GM19372 (cell line): ENCODE measurements around the gene AJAP1.

ENCODE experiments used
- ATAC-seq: cut with Tn5 transposase; IDR thresholded peaks from one replicate; pipeline ENCODE4 v1.9.1; 2021; ENCODE audit warnings: mild to moderate bottlenecking, low read depth, moderate library complexity; ENCODE audit not compliant: unreplicated experiment

AJAP1 gene

GRCh38 chr1:4726620-4727341 is 72.4 kb downstream of the AJAP1 start:
- no peak for ATAC-seq

GRCh38 chr1:4728319-4729089 is 74.1 kb downstream of the AJAP1 start:
- no peak for ATAC-seq

GRCh38 chr1:4729090-4729471 is 74.7 kb downstream of the AJAP1 start:
- ATAC-seq: no peak

- ATAC-seq: no peak
These were observed 75.7 kb downstream of the AJAP1 start for GRCh38 chr1:4730078-4730477.

GRCh38 chr1:4733446-4734177 is 79.2 kb downstream of the AJAP1 start:
- no peak for ATAC-seq

GRCh38 chr1:4734219-4734618 is 79.8 kb downstream of the AJAP1 start:
- ATAC-seq: no peak

- no peak for ATAC-seq
These were observed 80.4 kb downstream of the AJAP1 start for GRCh38 chr1:4734791-4735190.

GRCh38 chr1:4736254-4736653 is 81.8 kb downstream of the AJAP1 start:
- no peak for ATAC-seq

GRCh38 chr1:4741876-4742423 is 87.5 kb downstream of the AJAP1 start:
- no peak for ATAC-seq

- no peak for ATAC-seq
These were observed 89.8 kb downstream of the AJAP1 start for GRCh38 chr1:4743978-4744750.

- no peak for ATAC-seq
These were observed 91.2 kb downstream of the AJAP1 start for GRCh38 chr1:4745560-4745959.

GRCh38 chr1:4749406-4749805 is 95.0 kb downstream of the AJAP1 start:
- ATAC-seq: no peak

- ATAC-seq: no peak
These were observed 95.8 kb downstream of the AJAP1 start for GRCh38 chr1:4750177-4750576.

GRCh38 chr1:4752059-4752458 is 97.7 kb downstream of the AJAP1 start:
- ATAC-seq: no peak

GRCh38 chr1:4754816-4755215 is 100.4 kb downstream of the AJAP1 start:
- ATAC-seq: no peak

- no peak for ATAC-seq
These were observed 101.0 kb downstream of the AJAP1 start for GRCh38 chr1:4755301-4755845.

GRCh38 chr1:4755864-4756504 is 101.6 kb downstream of the AJAP1 start:
- no peak for ATAC-seq

GRCh38 chr1:4756851-4757580 is 102.6 kb downstream of the AJAP1 start:
- no peak for ATAC-seq

- no peak for ATAC-seq
These were observed 105.3 kb downstream of the AJAP1 start for GRCh38 chr1:4759671-4760070.
